Spleen (tissue), 7 donors: ENCODE results near the gene AKAP9.

Experiments
- POLR2A ChIP-seq, 3 donors: fragments of 450-650 bp; IDR thresholded peaks; one replicate each; pipeline ENCODE4 v1.5.1; 2017; ENCODE audit warnings: antibody characterized with exemption in 3 of 3, mild to moderate bottlenecking in 1 of 3
- TF ChIP-seq, protein P1 (sequence below), 11 experiments: fragments of 200-600 bp in 7 of 11; fragments of 450-650 bp in 4 of 11; sonication (generic) in 4 of 11; IDR thresholded peaks in 8 of 11; conservative IDR thresholded peaks in 3 of 11; 1 replicate in 7 of 11; 2 replicates in 4 of 11; pipeline versions ENCODE4 v1.4.0 to v1.8.0; 2016 to 2021; ENCODE audit warnings: antibody characterized with exemption in 11 of 11, inconsistent platforms in 4 of 11, mild to moderate bottlenecking in 1 of 11
- donor health status: DM: no; HTN: no; CAD: no; lungs with moderate emphysema.
- donor health status: DM: no; HTN: no; CAD: no.
- donor health status: DM: no; HTN: no; CAD: no.

DNA sequence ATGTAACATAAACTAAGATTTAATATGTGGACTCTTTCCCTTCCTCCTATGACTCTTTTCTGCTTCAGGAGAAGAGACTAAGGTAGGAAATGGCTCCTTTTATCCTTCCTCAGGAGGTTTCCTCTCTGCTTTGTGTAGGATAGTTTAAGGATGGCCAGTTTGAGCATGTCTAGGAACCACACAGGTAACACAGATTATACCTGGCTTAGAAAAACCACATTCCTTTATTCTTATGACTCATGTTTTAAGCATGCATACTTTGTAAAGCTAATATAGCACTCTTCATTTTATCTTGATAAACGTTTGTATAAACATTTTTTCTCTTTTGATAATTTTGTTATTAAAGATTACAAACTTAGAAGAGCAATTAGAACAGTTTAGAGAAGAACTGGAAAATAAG lies 135.8 kb downstream of the AKAP9 start:
- TF ChIP-seq, protein P1, sequence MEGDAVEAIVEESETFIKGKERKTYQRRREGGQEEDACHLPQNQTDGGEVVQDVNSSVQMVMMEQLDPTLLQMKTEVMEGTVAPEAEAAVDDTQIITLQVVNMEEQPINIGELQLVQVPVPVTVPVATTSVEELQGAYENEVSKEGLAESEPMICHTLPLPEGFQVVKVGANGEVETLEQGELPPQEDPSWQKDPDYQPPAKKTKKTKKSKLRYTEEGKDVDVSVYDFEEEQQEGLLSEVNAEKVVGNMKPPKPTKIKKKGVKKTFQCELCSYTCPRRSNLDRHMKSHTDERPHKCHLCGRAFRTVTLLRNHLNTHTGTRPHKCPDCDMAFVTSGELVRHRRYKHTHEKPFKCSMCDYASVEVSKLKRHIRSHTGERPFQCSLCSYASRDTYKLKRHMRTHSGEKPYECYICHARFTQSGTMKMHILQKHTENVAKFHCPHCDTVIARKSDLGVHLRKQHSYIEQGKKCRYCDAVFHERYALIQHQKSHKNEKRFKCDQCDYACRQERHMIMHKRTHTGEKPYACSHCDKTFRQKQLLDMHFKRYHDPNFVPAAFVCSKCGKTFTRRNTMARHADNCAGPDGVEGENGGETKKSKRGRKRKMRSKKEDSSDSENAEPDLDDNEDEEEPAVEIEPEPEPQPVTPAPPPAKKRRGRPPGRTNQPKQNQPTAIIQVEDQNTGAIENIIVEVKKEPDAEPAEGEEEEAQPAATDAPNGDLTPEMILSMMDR (IDR thresholded peaks at IDR 0.05 in 8 of 11, conservative IDR thresholded peaks at IDR 0.05 in 3 of 11) = no peak
- no peak for TF ChIP-seq POLR2A (IDR thresholded peaks at IDR 0.05)
